Upper lobe of left lung (tissue), 4 donors: Measurements from ENCODE around the gene CFAP45.

ENCODE experiments used
- CTCF ChIP-seq, 6 experiments: fragments of 450-650 bp in 4 of 6; fragments of 200-600 bp in 2 of 6; sonication (generic) in 2 of 6; IDR thresholded peaks; one replicate each; pipeline ENCODE4 v1.5.1; 2016 to 2019; ENCODE audit warnings: antibody characterized with exemption in 6 of 6
- POLR2A ChIP-seq, 4 donors: fragments of 450-650 bp; IDR thresholded peaks; one replicate each; pipeline ENCODE4 v1.5.1; 2016 to 2017; ENCODE audit warnings: antibody characterized with exemption in 4 of 4, mild to moderate bottlenecking in 2 of 4
- POLR2AphosphoS5 ChIP-seq, 2 donors: sonication (generic); formaldehyde crosslinking; IDR thresholded peaks; one replicate each; pipeline ENCODE4 v1.5.1; 2017; ENCODE audit warnings: antibody characterized with exemption in 2 of 2

- TF ChIP-seq CTCF (IDR thresholded peaks at IDR 0.05), result no peak
- TF ChIP-seq POLR2A (IDR thresholded peaks at IDR 0.05), result no peak
- no peak for TF ChIP-seq POLR2AphosphoS5 (IDR thresholded peaks at IDR 0.05)
Observed at GRCh38 chr1:159934136-159935039, 34.4 kb upstream of the CFAP45 start.
